MM.1S (cell line): Measurements from ENCODE around the gene KAT6B.
"Not testable (repeated sequence)": the region's sequence is repeated elsewhere in the genome, so short reads cannot be mapped to it uniquely, and the experiment has no call there.

Source experiments
- DNase-seq: peaks from one replicate; pipeline ENCODE4 v3.0.0-alpha.2; 2015
- H2AFZ ChIP-seq: fragments of 300-600 bp; sonication (generic); 2 replicates; pipeline ENCODE4 v1.6.0; 2016; ENCODE audit warnings: antibody characterized with exemption, low read length
- H3F3A ChIP-seq: fragments of 300-600 bp; sonication (generic); 2 replicates; pipeline ENCODE4 v1.6.1; 2016; ENCODE audit warnings: mild to moderate bottlenecking, antibody characterized with exemption, low read length, moderate library complexity, mixed read lengths; ENCODE audit not compliant: insufficient read depth
- H3K27ac ChIP-seq: fragments of 300-600 bp; sonication (generic); 2 replicates; pipeline ENCODE4 v1.5.1; 2016; ENCODE audit warnings: mild to moderate bottlenecking, low read length
- H3K27me3 ChIP-seq: fragments of 300-600 bp; sonication (generic); replicated peaks from 2 replicates; pipeline ENCODE4 v1.6.0; 2016; ENCODE audit warnings: low read length; ENCODE audit not compliant: insufficient read depth
- H3K36me3 ChIP-seq: fragments of 300-600 bp; sonication (generic); replicated peaks from 2 replicates; pipeline ENCODE4 v1.6.1; 2016; ENCODE audit warnings: mild to moderate bottlenecking, low read length, mixed read lengths; ENCODE audit not compliant: insufficient read depth
- H3K4me1 ChIP-seq: fragments of 300-600 bp; sonication (generic); 2 replicates; pipeline ENCODE4 v1.6.1; 2016; ENCODE audit warnings: low read length, mixed read lengths
- H3K4me2 ChIP-seq: fragments of 300-600 bp; sonication (generic); 2 replicates; pipeline ENCODE4 v1.6.0; 2016; ENCODE audit warnings: low read depth, low read length
- H3K4me3 ChIP-seq: fragments of 300-600 bp; sonication (generic); 2 replicates; pipeline ENCODE4 v1.5.1; 2016; ENCODE audit warnings: low read length, mixed read lengths
- H3K79me2 ChIP-seq: fragments of 300-600 bp; sonication (generic); 2 replicates; pipeline ENCODE4 v1.6.1; 2016; ENCODE audit warnings: mixed run types, low read length, mixed read lengths
- H3K9ac ChIP-seq: fragments of 300-600 bp; sonication (generic); 2 replicates; pipeline ENCODE4 v1.6.1; 2016; ENCODE audit warnings: low read length, mixed read lengths
- H3K9me2 ChIP-seq: fragments of 300-600 bp; sonication (generic); replicated peaks from 2 replicates; pipeline ENCODE4 v1.6.1; 2016; ENCODE audit warnings: mild to moderate bottlenecking, low read length, mixed read lengths; ENCODE audit not compliant: insufficient read depth
- H3K9me3 ChIP-seq: fragments of 300-600 bp; sonication (generic); replicated peaks from 2 replicates; pipeline ENCODE4 v1.6.1; 2016; ENCODE audit warnings: mild to moderate bottlenecking, low read length, mixed read lengths; ENCODE audit not compliant: insufficient read depth
- H4K20me1 ChIP-seq: fragments of 300-600 bp; sonication (generic); 2 replicates; pipeline ENCODE4 v1.6.1; 2016; ENCODE audit warnings: mild to moderate bottlenecking, low read length, moderate library complexity, mixed read lengths; ENCODE audit not compliant: insufficient read depth
- CTCF ChIP-seq: fragments of 300-600 bp; sonication (generic); IDR thresholded peaks from 2 replicates; pipeline ENCODE4 v1.5.1; 2016; ENCODE audit warnings: antibody characterized with exemption, low read length, mixed read lengths
- EZH2 ChIP-seq: fragments of 300-600 bp; sonication (generic); optimal IDR thresholded peaks from 2 replicates; pipeline ENCODE3; 2017; ENCODE audit warnings: low read depth, mild to moderate bottlenecking, antibody characterized with exemption, low read length, mixed read lengths
- EZH2phosphoT487 ChIP-seq: fragments of 300-600 bp; sonication (generic); IDR thresholded peaks from 2 replicates; pipeline ENCODE4 v1.6.1; 2018; ENCODE audit warnings: antibody characterized with exemption, low read length

Gene KAT6B

GRCh38 chr10:74786126-74786525 is 40.3 kb upstream of the KAT6B start:
- Histone ChIP-seq H4K20me1 (no peaks in the 10 kb centered on the region), H3K4me1 (no peaks in the 10 kb centered on the region), H3K9ac (no peak overlapping the region), H3F3A (no peaks in the 10 kb centered on the region), H3K4me3 (no peak overlapping the region), H3K79me2 (no peaks in the 10 kb centered on the region), H2AFZ (no peak overlapping the region), H3K36me3 (no peaks in the 10 kb centered on the region), H3K27me3 (no peaks in the 10 kb centered on the region), H3K9me3 (no peaks in the 10 kb centered on the region), H3K9me2 (no peaks in the 10 kb centered on the region), H3K27ac (no peak overlapping the region), H3K4me2 (no peak overlapping the region)
- DNase-seq = no peak
- TF ChIP-seq CTCF (no peak), EZH2phosphoT487 (no peak), EZH2 (no peak)

GRCh38 chr10:74787457-74787856 is 38.9 kb upstream of the KAT6B start:
- H3K9me3 ChIP-seq = no peaks in the 10 kb centered on the region
- no peak for TF ChIP-seq CTCF
- TF ChIP-seq EZH2 = no peak
- TF ChIP-seq EZH2phosphoT487 = no peak
- no peaks in the 10 kb centered on the region for H3K79me2 ChIP-seq

GRCh38 chr10:74791979-74792378 is 34.4 kb upstream of the KAT6B start:
- not testable (repeated sequence) for DNase-seq, H3K4me1 ChIP-seq, H3F3A ChIP-seq, H3K4me3 ChIP-seq, H2AFZ ChIP-seq, H3K27me3 ChIP-seq, H4K20me1 ChIP-seq, H3K27ac ChIP-seq, H3K9me2 ChIP-seq, H3K9me3 ChIP-seq, H3K36me3 ChIP-seq, H3K79me2 ChIP-seq, H3K4me2 ChIP-seq, H3K9ac ChIP-seq

More at GRCh38 chr10:74787457-74787856, 38.9 kb upstream of the KAT6B start:
- no peak overlapping the region for H3K4me2 ChIP-seq
- H3K9me2 ChIP-seq = no peaks in the 10 kb centered on the region
- no peaks in the 10 kb centered on the region for H3K4me1 ChIP-seq
- DNase-seq = no peak
- no peak overlapping the region for H3K9ac ChIP-seq
- H4K20me1 ChIP-seq = no peaks in the 10 kb centered on the region
- no peak overlapping the region for H3K4me3 ChIP-seq
- H3K36me3 ChIP-seq = no peaks in the 10 kb centered on the region
- no peaks in the 10 kb centered on the region for H3K27me3 ChIP-seq
- no peaks in the 10 kb centered on the region for H3F3A ChIP-seq
- no peak overlapping the region for H2AFZ ChIP-seq
- no peak overlapping the region for H3K27ac ChIP-seq

- no peaks in the 10 kb centered on the region for H3K9me2 ChIP-seq
- TF ChIP-seq EZH2phosphoT487 (no peak), EZH2 (no peak), CTCF (no peak)
- H4K20me1 ChIP-seq = no peaks in the 10 kb centered on the region
- no peaks in the 10 kb centered on the region for H3K36me3 ChIP-seq
- H3K27me3 ChIP-seq = no peaks in the 10 kb centered on the region
- H3K79me2 ChIP-seq = no peaks in the 10 kb centered on the region
- no peak overlapping the region for H3K27ac ChIP-seq
- H2AFZ ChIP-seq = no peak overlapping the region
- H3K4me2 ChIP-seq = no peak overlapping the region
- no peaks in the 10 kb centered on the region for H3K9me3 ChIP-seq
- peaks cover 9% of the 10 kb centered on the region for H3F3A ChIP-seq
- H3K4me1 ChIP-seq = peaks cover 6% of the 10 kb centered on the region; the same call in 1 of the 2 replicates
- no peak overlapping the region for H3K4me3 ChIP-seq
- no peak for DNase-seq
- H3K9ac ChIP-seq = no peak overlapping the region
Measured at GRCh38 chr10:74792726-74793125, 33.7 kb upstream of the KAT6B start.

- not testable (repeated sequence) for H3K9me2 ChIP-seq, DNase-seq, H3K9ac ChIP-seq, H3K9me3 ChIP-seq, H3K27ac ChIP-seq, H3K79me2 ChIP-seq, H4K20me1 ChIP-seq, H2AFZ ChIP-seq, H3K36me3 ChIP-seq, H3K4me1 ChIP-seq, H3F3A ChIP-seq, H3K27me3 ChIP-seq, H3K4me2 ChIP-seq, H3K4me3 ChIP-seq
Measured at GRCh38 chr10:74793240-74793639, 33.2 kb upstream of the KAT6B start.
